Measurements from ENCODE around the gene KRT15.

KRT15 gene

DNA sequence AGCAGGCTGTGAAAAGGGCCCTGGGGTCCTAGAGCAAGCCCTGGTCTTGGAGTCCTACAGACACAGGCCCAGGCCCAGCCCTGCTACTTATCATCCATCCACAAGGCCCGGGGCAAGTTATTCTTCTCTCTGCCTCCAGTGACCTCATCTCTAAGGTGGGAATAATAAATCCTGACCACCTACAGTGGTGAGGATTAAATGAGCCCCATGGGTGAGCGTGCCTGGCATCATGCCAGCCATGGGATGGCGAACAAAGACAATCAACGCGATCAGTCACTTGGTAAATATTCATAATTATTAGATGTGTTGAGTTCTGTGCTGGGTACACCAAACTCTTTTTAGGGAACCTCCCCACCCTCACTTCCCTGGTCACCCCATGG lies 5.5 kb downstream of the KRT15 start:
- Histone ChIP-seq H3K27ac (ENCODE audit: insufficient read depth in 1 of 2, low read depth in 1 of 2, low read length in 2 of 2, poor library complexity in 1 of 2, severe bottlenecking in 2 of 2) (no peak overlapping the region), H3K4me1 (ENCODE audit: control extremely low read depth in 1 of 4, control insufficient read depth in 4 of 4, insufficient read depth in 4 of 4, low read length in 3 of 4) (peaks cover 0 to 8% (median 4%) of the 10 kb centered on the region in 4 experiments), H3K27me3 (replicated peaks in 2 of 5; ENCODE audit: control insufficient read depth in 4 of 5, insufficient read depth in 5 of 5, low read length in 4 of 5) (peaks cover 0 to 2% (median 0%) of the 10 kb centered on the region in 5 experiments), H3K4me3 (ENCODE audit: control insufficient read depth in 1 of 7, extremely low read depth in 1 of 7, insufficient read depth in 4 of 7, low read depth in 2 of 7, low read length in 6 of 7) (no peak overlapping the region), H3K9me3 (ENCODE audit: control extremely low read depth in 1 of 5, control insufficient read depth in 4 of 5, insufficient read depth in 2 of 5, low read depth in 1 of 5, low read length in 4 of 5) (no peaks in the 10 kb centered on the region), H3K36me3 (ENCODE audit: control insufficient read depth in 4 of 4, insufficient read depth in 4 of 4, low read length in 3 of 4) (no peaks in the 10 kb centered on the region)
- POLR2A ChIA-PET, result no interaction called here
- 100% methylated on average over 2 of the region's 5 CpGs for WGBS (ENCODE audit: insufficient coverage)
- DNase-seq, result no peak
- CTCF ChIA-PET, result interaction anchor here (1.4 kb wide), 1 partner anchor 36 kb away, joined by 4 read pairs; no protein-coding TSS in a partner anchor

DNA sequence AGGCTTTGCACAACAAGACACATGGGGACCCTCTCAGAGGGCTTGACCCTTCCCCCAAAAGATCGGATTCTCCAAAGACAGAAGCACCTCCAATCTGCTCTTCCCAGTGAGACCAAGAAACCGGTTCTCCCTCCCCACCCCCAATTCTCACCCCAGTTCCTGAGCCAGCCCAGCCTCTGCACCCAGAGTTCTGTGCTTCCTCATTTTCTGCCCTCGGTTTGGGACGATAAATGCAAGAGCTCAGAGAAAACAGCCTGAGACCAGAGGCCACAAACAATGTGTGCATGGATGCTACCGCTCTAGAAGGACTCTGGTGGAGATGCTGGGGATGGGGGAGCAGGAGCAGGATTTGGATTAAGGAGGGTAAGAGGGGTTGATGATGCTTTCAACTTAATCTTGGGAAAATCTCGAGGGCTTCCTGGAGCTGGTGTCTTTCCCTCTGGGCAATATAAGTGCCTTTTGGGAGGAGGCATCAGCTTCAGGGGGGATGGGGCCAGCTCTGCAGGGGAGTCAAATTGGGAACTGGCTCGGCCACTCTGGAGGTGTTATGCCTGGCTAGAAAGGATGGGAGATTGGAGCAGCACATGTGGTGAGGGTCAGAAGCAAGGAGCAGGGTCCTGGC lies 6.0 kb downstream of the KRT15 start:
- CTCF ChIA-PET, result interaction anchor here (0.8 to 1.4 kb wide), 3 partner anchors 18 to 612 kb away, joined by 3 to 4 read pairs (median 3); no protein-coding TSS in a partner anchor
- no peaks in the 10 kb centered on the region for H3K36me3 ChIP-seq (ENCODE audit: control insufficient read depth in 4 of 4, insufficient read depth in 4 of 4, low read length in 3 of 4)
- POLR2A ChIA-PET, result no interaction called here
- 34% methylated on average over 4 of the region's 7 CpGs for WGBS (ENCODE audit: insufficient coverage)
- H3K27me3 ChIP-seq (replicated peaks in 2 of 5; ENCODE audit: control insufficient read depth in 4 of 5, insufficient read depth in 5 of 5, low read length in 4 of 5), result no peaks in the 10 kb centered on the region
- H3K9me3 ChIP-seq (ENCODE audit: control extremely low read depth in 1 of 5, control insufficient read depth in 4 of 5, insufficient read depth in 2 of 5, low read depth in 1 of 5, low read length in 4 of 5), result no peaks in the 10 kb centered on the region
- peaks cover 0 to 8% (median 4%) of the 10 kb centered on the region in 4 experiments for H3K4me1 ChIP-seq (ENCODE audit: control extremely low read depth in 1 of 4, control insufficient read depth in 4 of 4, insufficient read depth in 4 of 4, low read length in 3 of 4)
- H3K4me3 ChIP-seq (ENCODE audit: control insufficient read depth in 1 of 7, extremely low read depth in 1 of 7, insufficient read depth in 4 of 7, low read depth in 2 of 7, low read length in 6 of 7), result no peak overlapping the region
- peak in 2 of 3 donors; percentile 53 to 55 for DNase-seq
- no peak overlapping the region for H3K27ac ChIP-seq (ENCODE audit: insufficient read depth in 1 of 2, low read depth in 1 of 2, low read length in 2 of 2, poor library complexity in 1 of 2, severe bottlenecking in 2 of 2)

DNA sequence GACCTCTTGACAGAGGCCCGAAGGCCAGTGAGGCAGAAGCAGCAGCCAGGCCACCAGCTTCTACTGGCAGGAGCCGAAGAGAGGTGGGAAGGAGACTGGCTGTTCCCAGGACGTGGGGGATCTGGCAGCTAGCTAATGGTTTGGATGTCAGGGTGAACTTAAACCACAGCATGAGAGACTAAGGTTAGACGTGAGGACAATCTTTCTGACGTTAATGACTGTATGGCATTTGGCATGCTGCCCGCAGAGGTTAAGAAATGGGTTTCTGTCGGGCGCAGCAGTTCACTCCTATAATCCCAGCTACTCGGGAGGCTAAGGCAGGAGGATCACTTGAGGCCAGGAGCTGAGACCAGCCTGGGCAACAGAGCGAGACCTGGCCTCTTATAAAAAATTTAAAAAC lies 7.0 kb downstream of the KRT15 start:
- Histone ChIP-seq H3K36me3 (ENCODE audit: control insufficient read depth in 4 of 4, insufficient read depth in 4 of 4, low read length in 3 of 4) (no peaks in the 10 kb centered on the region), H3K27me3 (replicated peaks in 2 of 5; ENCODE audit: control insufficient read depth in 4 of 5, insufficient read depth in 5 of 5, low read length in 4 of 5) (peaks cover 0 to under 1% (median 0%) of the 10 kb centered on the region in 5 experiments), H3K27ac (ENCODE audit: insufficient read depth in 1 of 2, low read depth in 1 of 2, low read length in 2 of 2, poor library complexity in 1 of 2, severe bottlenecking in 2 of 2) (no peak overlapping the region), H3K4me1 (ENCODE audit: control extremely low read depth in 1 of 4, control insufficient read depth in 4 of 4, insufficient read depth in 4 of 4, low read length in 3 of 4) (peaks cover 0 to 8% (median 4%) of the 10 kb centered on the region in 4 experiments), H3K9me3 (ENCODE audit: control extremely low read depth in 1 of 5, control insufficient read depth in 4 of 5, insufficient read depth in 2 of 5, low read depth in 1 of 5, low read length in 4 of 5) (no peaks in the 10 kb centered on the region), H3K4me3 (ENCODE audit: control insufficient read depth in 1 of 7, extremely low read depth in 1 of 7, insufficient read depth in 4 of 7, low read depth in 2 of 7, low read length in 6 of 7) (no peak overlapping the region)
- ChIA-PET POLR2A (no interaction called here), CTCF (interaction anchor here (0.8 to 1.4 kb wide), 2 partner anchors 19 to 37 kb away, joined by 3 to 4 read pairs; no protein-coding TSS in a partner anchor)
- DNase-seq, result no peak
- 96% methylated on average over 7 of the region's 10 CpGs for WGBS (ENCODE audit: insufficient coverage)

DNA sequence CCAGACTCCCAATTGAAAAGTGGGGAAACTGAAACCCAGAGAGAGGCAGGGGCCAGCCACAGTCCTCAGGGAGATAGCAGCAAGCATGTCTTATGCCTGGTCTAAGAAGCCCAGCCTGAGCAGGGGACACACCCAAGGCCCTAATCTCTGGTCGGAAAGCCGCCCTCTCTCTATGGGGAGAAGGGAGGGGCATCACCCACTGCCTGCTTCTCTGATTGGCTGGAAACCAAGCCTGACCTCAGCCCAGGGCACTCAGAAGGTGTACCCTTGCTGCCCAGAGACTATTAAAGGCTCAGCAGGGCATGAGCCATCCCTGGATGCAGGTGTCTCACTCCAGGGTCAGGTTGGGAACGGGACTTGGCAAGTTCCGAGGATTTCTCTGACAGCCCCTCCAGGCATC lies 7.6 kb downstream of the KRT15 start:
- Histone ChIP-seq H3K27me3 (replicated peaks in 2 of 5; ENCODE audit: control insufficient read depth in 4 of 5, insufficient read depth in 5 of 5, low read length in 4 of 5) (peaks cover 0 to 2% (median 0%) of the 10 kb centered on the region in 5 experiments), H3K27ac (ENCODE audit: insufficient read depth in 1 of 2, low read depth in 1 of 2, low read length in 2 of 2, poor library complexity in 1 of 2, severe bottlenecking in 2 of 2) (no peak overlapping the region), H3K4me3 (ENCODE audit: control insufficient read depth in 1 of 7, extremely low read depth in 1 of 7, insufficient read depth in 4 of 7, low read depth in 2 of 7, low read length in 6 of 7) (no peak overlapping the region), H3K9me3 (ENCODE audit: control extremely low read depth in 1 of 5, control insufficient read depth in 4 of 5, insufficient read depth in 2 of 5, low read depth in 1 of 5, low read length in 4 of 5) (no peaks in the 10 kb centered on the region), H3K4me1 (ENCODE audit: control extremely low read depth in 1 of 4, control insufficient read depth in 4 of 4, insufficient read depth in 4 of 4, low read length in 3 of 4) (peaks cover 0 to 8% (median 4%) of the 10 kb centered on the region in 4 experiments), H3K36me3 (ENCODE audit: control insufficient read depth in 4 of 4, insufficient read depth in 4 of 4, low read length in 3 of 4) (no peaks in the 10 kb centered on the region)
- ChIA-PET CTCF (no interaction called here), POLR2A (no interaction called here)
- 85% methylated on average over 3 of the region's 4 CpGs for WGBS (ENCODE audit: insufficient coverage)
- DNase-seq, result no peak

DNA sequence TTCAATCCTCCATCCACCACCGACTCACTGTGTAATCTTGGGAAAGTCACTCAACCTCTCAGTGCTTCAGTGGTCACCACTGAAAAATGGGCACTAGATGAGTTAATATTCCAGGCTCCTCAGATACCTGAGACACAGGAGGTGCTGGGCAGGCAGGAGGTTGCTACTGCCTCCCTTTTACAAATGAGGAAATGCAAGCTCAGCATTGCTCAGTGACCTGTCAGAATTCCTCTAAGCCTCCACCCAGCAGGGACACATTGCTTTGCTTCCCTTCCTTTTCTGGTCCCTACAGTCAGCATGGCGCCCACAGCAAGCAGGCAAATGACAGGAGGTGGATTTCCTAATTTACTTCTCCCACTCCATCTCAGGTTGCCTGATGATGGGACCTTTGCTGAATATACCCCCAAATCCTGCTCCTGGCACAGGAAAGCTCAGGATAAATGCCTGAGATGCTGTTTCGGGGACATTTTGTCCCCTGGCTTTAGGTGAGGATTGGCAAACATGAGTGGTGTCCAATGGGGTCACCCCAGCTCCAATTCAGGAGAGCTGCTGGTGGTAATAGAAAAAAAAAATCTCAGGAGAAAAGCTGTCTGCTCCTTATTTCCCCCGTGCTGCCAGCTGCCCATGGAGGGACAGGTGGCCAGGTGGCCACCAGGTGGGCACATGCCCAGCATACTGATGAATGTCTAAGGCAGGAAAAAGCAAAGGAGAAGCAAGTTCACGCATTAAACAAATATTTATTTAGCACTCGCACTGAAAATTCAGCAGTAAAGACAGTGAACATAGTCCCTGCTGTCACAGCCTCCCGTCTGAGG lies 8.2 kb downstream of the KRT15 start:
- Histone ChIP-seq H3K27ac (ENCODE audit: insufficient read depth in 1 of 2, low read depth in 1 of 2, low read length in 2 of 2, poor library complexity in 1 of 2, severe bottlenecking in 2 of 2) (no peak overlapping the region), H3K4me1 (ENCODE audit: control extremely low read depth in 1 of 4, control insufficient read depth in 4 of 4, insufficient read depth in 4 of 4, low read length in 3 of 4) (peaks cover 0 to 8% (median 4%) of the 10 kb centered on the region in 4 experiments), H3K27me3 (replicated peaks in 2 of 5; ENCODE audit: control insufficient read depth in 4 of 5, insufficient read depth in 5 of 5, low read length in 4 of 5) (peaks cover 0 to 2% (median 0%) of the 10 kb centered on the region in 5 experiments), H3K36me3 (ENCODE audit: control insufficient read depth in 4 of 4, insufficient read depth in 4 of 4, low read length in 3 of 4) (no peaks in the 10 kb centered on the region), H3K4me3 (ENCODE audit: control insufficient read depth in 1 of 7, extremely low read depth in 1 of 7, insufficient read depth in 4 of 7, low read depth in 2 of 7, low read length in 6 of 7) (no peak overlapping the region), H3K9me3 (ENCODE audit: control extremely low read depth in 1 of 5, control insufficient read depth in 4 of 5, insufficient read depth in 2 of 5, low read depth in 1 of 5, low read length in 4 of 5) (no peaks in the 10 kb centered on the region)
- CTCF ChIA-PET, result no interaction called here
- 95% methylated on average over 6 of the region's 7 CpGs for WGBS (ENCODE audit: insufficient coverage)
- DNase-seq, result no peak
- POLR2A ChIA-PET, result no interaction called here

DNA sequence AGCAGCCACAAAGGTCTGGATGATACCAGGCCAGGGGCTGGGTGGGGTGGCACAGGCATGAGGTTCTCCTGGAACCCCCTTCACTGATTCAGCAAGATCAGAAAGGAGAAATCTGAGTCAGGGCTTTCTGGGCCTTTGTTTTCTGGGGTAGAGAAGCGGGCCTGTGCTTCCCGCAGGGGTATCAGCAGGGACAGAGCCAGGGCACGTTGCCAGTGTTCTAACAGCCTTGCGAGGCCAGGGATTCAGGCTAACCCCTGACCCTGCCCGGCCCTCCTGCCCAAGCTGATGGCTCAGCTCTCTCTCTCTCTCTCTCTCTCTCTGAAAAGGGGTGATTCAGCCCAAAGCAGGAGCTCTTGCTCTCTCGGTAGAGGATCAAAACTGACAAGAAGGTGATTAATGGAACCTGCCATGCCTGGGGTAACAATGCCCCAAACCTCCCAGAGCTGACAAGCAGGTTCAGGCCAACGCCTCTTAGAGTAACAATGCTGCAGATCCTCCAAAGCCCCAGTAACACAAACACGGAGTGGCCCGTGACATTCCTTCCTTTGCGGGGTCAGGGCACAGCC lies 11.3 kb downstream of the KRT15 start:
- no peaks in the 10 kb centered on the region for H3K36me3 ChIP-seq (ENCODE audit: control insufficient read depth in 4 of 4, insufficient read depth in 4 of 4, low read length in 3 of 4)
- H3K4me3 ChIP-seq (ENCODE audit: control insufficient read depth in 1 of 7, extremely low read depth in 1 of 7, insufficient read depth in 4 of 7, low read depth in 2 of 7, low read length in 6 of 7), result no peak overlapping the region
- no peaks in the 10 kb centered on the region for H3K9me3 ChIP-seq (ENCODE audit: control extremely low read depth in 1 of 5, control insufficient read depth in 4 of 5, insufficient read depth in 2 of 5, low read depth in 1 of 5, low read length in 4 of 5)
- ChIA-PET POLR2A (no interaction called here), CTCF (no interaction called here)
- DNase-seq, result no peak
- no peak overlapping the region for H3K27ac ChIP-seq (ENCODE audit: insufficient read depth in 1 of 2, low read depth in 1 of 2, low read length in 2 of 2, poor library complexity in 1 of 2, severe bottlenecking in 2 of 2)
- peaks cover 0 to 2% (median 0%) of the 10 kb centered on the region in 5 experiments for H3K27me3 ChIP-seq (replicated peaks in 2 of 5; ENCODE audit: control insufficient read depth in 4 of 5, insufficient read depth in 5 of 5, low read length in 4 of 5)
- peaks cover 0 to 2% (median 1%) of the 10 kb centered on the region in 4 experiments for H3K4me1 ChIP-seq (ENCODE audit: control extremely low read depth in 1 of 4, control insufficient read depth in 4 of 4, insufficient read depth in 4 of 4, low read length in 3 of 4)
- WGBS (ENCODE audit: insufficient coverage), result 74% methylated on average over 7 of the region's 10 CpGs

Data from common myeloid progenitor, CD34-positive (primary cell).